NCI-H2196 treated with DMSO at 0.1 percent for 48 hours (cell line): ENCODE data around the gene RPL10A.
"Not testable (repeated sequence)": the region's sequence is repeated elsewhere in the genome, so short reads cannot be mapped to it uniquely, and the experiment has no call there.

ENCODE experiments used
- DNase-seq: peaks from one replicate; lab custom pipeline; 2025; ENCODE audit not compliant: unreplicated experiment; lab: John Stamatoyannopoulos, UW

The RPL10A gene

GRCh38 chr6:35510916-35511561, 42.8 kb downstream of the RPL10A start:
- DNase-seq, result no peak

GRCh38 chr6:35511562-35511941, 43.4 kb downstream of the RPL10A start:
- no peak for DNase-seq

DNA sequence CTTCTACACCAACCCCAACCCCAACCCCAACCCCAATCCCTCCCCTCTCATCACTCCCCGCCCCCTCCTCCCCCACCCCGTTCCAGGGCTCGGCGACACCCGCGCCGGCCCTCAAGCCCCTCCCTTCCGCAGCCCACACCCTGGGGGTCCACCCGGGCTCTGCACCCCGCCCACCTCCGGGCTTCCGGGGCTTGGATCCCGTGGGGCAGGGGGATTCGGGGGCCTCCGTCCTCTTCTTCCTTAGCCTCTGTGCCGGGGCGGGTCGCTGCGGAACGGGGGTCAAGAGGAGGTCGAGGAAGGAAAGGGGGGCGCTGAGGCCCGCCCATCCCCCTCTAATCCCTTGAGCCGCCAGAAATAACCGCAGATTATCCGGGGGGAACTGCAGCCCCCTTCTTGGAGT, 43.8 kb downstream of the RPL10A start:
- no peak for DNase-seq

DNA sequence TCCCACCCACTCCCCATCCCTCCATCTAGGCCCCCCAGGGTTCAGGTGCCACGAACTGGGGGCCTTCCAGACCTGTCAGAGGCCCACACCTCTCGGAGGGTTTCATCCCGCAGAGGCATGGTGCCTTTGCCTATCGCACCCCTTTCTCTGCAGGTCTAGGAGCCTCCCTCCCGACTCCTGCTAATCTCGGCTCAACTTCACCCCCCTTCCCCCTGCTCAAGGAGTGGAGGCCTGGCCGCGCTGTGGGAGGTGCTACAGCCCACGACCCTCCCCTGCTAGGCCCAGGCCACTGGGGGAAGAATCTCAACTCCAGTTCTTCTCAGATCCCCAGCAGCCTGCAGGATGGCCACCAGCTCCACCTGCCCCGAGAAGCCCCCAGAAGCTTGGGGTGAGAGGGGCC, 44.5 kb downstream of the RPL10A start, which contains the start of gene TULP1:
Gene TULP1, minus strand, starts transcription at position 157 of the 400 bp plus-strand sequence. Its CDS starts 38 bp downstream, at position 119.
- no peak for DNase-seq

DNA sequence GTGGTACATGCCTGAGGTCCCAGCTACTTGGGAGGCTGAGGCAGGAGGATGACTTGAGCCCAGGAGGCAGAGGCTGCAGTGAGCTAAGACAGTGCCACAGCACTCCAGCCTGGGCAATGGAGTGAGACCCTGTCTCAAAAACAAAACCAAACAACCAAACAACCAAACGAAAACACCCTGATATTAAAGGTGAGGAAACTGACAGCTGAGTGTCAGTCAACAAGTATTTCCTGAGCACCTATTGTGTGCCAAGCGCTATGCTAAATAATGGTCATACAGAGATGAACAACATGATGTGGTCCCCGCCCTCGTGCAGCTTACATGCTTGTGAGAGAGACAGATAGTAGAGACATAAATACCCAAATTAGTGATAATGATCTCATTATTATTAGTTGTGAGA, 46.4 kb downstream of the RPL10A start:
- no peak for DNase-seq

GRCh38 chr6:35515939-35516338, 47.7 kb downstream of the RPL10A start:
- not testable (repeated sequence) for DNase-seq

GRCh38 chr6:35516712-35517111, 48.5 kb downstream of the RPL10A start:
- no peak for DNase-seq

GRCh38 chr6:35517978-35518377, 49.8 kb downstream of the RPL10A start:
- not testable (repeated sequence) for DNase-seq

DNA sequence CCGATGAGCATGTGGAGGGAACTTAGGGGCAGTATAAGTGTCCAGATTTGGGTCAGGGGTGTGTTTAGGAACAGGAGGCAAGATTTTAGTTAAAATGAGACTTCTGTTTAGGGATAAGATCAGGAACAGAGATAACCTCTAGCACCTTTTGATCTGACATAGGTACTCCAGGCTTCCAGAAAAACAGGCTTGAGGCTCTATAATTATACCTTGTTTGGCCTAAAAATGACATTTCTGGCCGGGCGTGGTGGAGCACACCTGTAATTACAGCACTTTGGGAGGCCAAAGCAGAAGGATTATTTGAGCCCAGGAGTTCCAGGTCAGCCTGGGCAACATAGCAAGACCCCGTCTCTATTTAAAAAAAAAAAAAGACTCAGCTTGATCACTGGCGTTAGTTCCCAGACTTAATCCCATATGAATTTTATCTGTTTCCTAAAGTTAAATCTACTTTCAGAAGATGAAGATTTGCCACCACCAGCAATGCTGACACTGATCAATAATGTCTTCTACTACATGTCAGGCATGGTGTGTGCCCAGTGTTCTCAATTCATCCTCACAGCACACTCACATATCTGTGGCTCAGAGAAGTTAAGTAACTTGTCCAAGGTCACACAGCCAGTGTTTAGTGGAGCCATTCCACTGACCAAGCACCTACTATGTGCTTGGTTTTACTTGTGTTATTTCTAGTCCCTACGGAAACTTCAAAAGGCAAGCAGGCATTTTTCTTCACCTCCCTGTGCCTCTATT, 50.5 kb downstream of the RPL10A start:
- DNase-seq, result no peak

GRCh38 chr6:35519313-35520015, 51.3 kb downstream of the RPL10A start:
- no peak for DNase-seq
